ENCODE data around the gene DNAAF8. TPM values are rescaled to one million over a fixed set of nuclear protein-coding genes. Genes with fewer than 3 reads are reported as not detected.

DNAAF8 gene
- total RNA-seq, 4 donors from 2014 or later, result not detected

GRCh38 chr16:4701791-4702465, 32.4 kb upstream of the DNAAF8 start:
- Histone ChIP-seq H3K4me3 (no peak overlapping the region), H3K27me3 (no peaks in the 10 kb centered on the region), H3K27ac (no peak overlapping the region), H3K36me3 (peaks cover 0 to 74% (median 0%) of the 10 kb centered on the region in 3 donors), H3K9me3 (no peaks in the 10 kb centered on the region), H3K4me1 (no peaks in the 10 kb centered on the region)
- no peak for TF ChIP-seq POLR2A (IDR thresholded peaks at IDR 0.05)
- TF ChIP-seq CTCF (IDR thresholded peaks at IDR 0.05), result no peak
- no peak for DNase-seq

- TF ChIP-seq POLR2A (IDR thresholded peaks at IDR 0.05) (no peak), CTCF (IDR thresholded peaks at IDR 0.05) (no peak)
- DNase-seq, result no peak
- no peaks in the 10 kb centered on the region for H3K27me3 ChIP-seq
- H3K36me3 ChIP-seq, result peaks cover 0 to 69% (median 0%) of the 10 kb centered on the region in 3 donors
- no peak overlapping the region for H3K4me3 ChIP-seq
- no peaks in the 10 kb centered on the region for H3K9me3 ChIP-seq
- H3K4me1 ChIP-seq, result no peaks in the 10 kb centered on the region
- no peak overlapping the region for H3K27ac ChIP-seq
Observed at GRCh38 chr16:4702466-4702808, 31.9 kb upstream of the DNAAF8 start.

- Histone ChIP-seq H3K4me1 (no peaks in the 10 kb centered on the region), H3K9me3 (no peaks in the 10 kb centered on the region), H3K4me3 (no peak overlapping the region), H3K36me3 (peaks cover 0 to 54% (median 0%) of the 10 kb centered on the region in 3 donors), H3K27ac (no peak overlapping the region), H3K27me3 (no peaks in the 10 kb centered on the region)
- DNase-seq, result no peak
- TF ChIP-seq POLR2A (IDR thresholded peaks at IDR 0.05) (no peak), CTCF (IDR thresholded peaks at IDR 0.05) (no peak)
Observed at GRCh38 chr16:4703906-4704305, 30.4 kb upstream of the DNAAF8 start.

DNA sequence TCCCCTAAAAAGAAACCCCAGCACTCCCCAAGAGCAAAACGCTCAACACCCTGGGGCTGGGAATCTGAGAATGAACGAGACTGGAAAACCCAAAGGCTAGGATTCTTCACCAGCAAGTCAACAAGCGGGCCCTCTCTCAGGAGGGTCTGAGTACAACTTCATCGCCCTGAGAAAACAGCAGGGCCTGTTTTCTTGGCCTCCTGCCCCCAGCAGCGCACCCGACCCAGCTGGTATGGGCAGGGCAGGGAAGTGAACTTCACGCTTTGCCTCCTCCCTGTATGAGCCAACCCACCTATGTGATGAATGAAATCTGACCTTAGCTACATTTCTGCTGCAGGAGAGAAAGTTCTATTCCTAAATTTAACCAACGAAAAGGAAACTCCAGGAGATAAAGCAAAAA, 29.8 kb upstream of the DNAAF8 start:
- H3K36me3 ChIP-seq, result peaks cover 0 to 51% (median 0%) of the 10 kb centered on the region in 3 donors
- H3K4me3 ChIP-seq, result no peak overlapping the region
- no peaks in the 10 kb centered on the region for H3K27me3 ChIP-seq
- TF ChIP-seq CTCF (IDR thresholded peaks at IDR 0.05) (no peak), POLR2A (IDR thresholded peaks at IDR 0.05) (no peak)
- no peak for DNase-seq
- no peak overlapping the region for H3K27ac ChIP-seq
- H3K4me1 ChIP-seq, result no peaks in the 10 kb centered on the region
- H3K9me3 ChIP-seq, result no peaks in the 10 kb centered on the region

GRCh38 chr16:4704913-4705312, 29.4 kb upstream of the DNAAF8 start:
- no peak overlapping the region for H3K27ac ChIP-seq
- no peaks in the 10 kb centered on the region for H3K4me1 ChIP-seq
- H3K4me3 ChIP-seq, result no peak overlapping the region
- TF ChIP-seq POLR2A (IDR thresholded peaks at IDR 0.05) (no peak), CTCF (IDR thresholded peaks at IDR 0.05) (no peak)
- H3K36me3 ChIP-seq, result peaks cover 0 to 51% (median 0%) of the 10 kb centered on the region in 3 donors
- H3K9me3 ChIP-seq, result no peaks in the 10 kb centered on the region
- H3K27me3 ChIP-seq, result no peaks in the 10 kb centered on the region
- no peak for DNase-seq

DNA sequence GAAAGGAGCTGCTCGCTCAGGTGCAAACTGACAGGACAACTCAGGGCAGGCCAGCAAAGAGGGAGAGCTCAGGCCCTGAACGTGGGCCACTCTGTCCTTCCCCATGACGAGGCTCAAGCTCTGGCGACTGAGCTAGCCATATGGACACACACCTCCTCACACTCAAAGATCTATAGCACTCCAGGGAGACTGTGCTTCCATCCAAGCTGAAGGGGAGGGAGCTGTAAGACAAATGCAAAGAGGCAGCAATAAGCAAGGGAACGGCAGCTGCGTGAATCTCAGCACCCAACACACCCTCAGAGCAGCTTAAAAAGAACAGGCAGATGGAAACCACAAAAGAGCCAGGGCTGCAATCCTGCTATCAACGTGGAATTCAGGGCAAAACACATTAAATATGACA, 27.5 kb upstream of the DNAAF8 start:
- H3K27me3 ChIP-seq, result no peaks in the 10 kb centered on the region
- H3K9me3 ChIP-seq, result no peaks in the 10 kb centered on the region
- H3K27ac ChIP-seq, result no peak overlapping the region
- peaks cover 0 to 39% (median 0%) of the 10 kb centered on the region in 3 donors for H3K36me3 ChIP-seq
- H3K4me1 ChIP-seq, result no peaks in the 10 kb centered on the region
- H3K4me3 ChIP-seq, result no peak overlapping the region
- no peak for DNase-seq
- TF ChIP-seq POLR2A (IDR thresholded peaks at IDR 0.05) (no peak), CTCF (IDR thresholded peaks at IDR 0.05) (no peak)
